SH-SY5Y (cell line): Measurements from ENCODE around the gene AARS1.

Experiments
- GATA2 ChIP-seq: IDR thresholded peaks from 2 replicates; pipeline ENCODE4 v1.6.1; 2011; ENCODE audit warnings: mild to moderate bottlenecking, low read depth, low read length
- GATA3 ChIP-seq: IDR thresholded peaks from 2 replicates; pipeline ENCODE4 v1.6.1; 2011; ENCODE audit warnings: low read depth, mild to moderate bottlenecking, low read length, moderate library complexity

DNA sequence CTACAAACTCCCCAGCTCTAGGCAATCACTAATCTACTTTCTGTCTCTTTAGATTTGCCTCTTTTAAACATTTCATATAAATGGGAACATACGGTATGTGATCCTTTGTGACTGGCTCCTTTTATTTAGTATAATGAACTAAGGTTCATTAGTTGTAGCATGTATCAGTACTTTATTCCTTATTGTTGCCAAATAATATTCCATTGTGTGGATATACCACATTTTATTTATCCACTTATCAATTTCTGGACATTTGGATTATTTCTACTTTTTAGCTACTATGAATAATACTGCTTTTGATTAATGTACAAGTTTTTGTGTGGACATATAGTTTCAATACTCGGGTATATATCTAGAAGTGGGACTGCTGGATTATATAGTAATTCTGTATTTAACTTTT lies 17.6 kb upstream of the AARS1 start:
- TF ChIP-seq GATA2 (no peak), GATA3 (no peak)
